ENCODE measurements around the gene NTM. TPM values are rescaled to one million over a fixed set of nuclear protein-coding genes. Genes with fewer than 3 reads are reported as not detected.

Gene NTM
- total RNA-seq, 2 donors from 2014 or later = not detected

DNA sequence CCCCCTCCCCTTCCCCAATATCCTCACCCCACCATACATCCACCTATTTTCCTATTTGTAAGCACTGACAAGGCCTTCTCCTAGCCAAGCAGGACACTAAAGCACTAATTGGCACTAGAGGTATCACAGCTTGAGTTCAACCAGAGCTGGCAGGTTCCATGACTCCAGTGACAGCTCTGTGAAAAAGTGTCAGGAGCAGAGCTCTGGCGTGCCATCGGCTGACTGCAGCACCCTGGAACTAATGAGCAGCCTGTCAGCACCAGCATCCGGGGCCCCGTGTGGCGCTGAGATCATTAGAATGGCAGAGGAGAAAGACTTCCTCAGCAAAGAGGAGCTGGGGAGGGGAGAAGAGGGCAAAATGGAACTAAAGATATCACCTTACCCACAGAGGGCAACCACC lies 847.4 kb downstream of the NTM start:
- H3K4me3 Mint-ChIP-seq = no peak overlapping the region
- ATAC-seq = no peak
- DNase-seq = no peak
- peaks cover 2% of the 10 kb centered on the region for H3K4me1 Mint-ChIP-seq
- no peaks in the 10 kb centered on the region for H3K27me3 Mint-ChIP-seq
- H3K27ac Mint-ChIP-seq = no peak overlapping the region
- H3K36me3 Mint-ChIP-seq (ENCODE audit: low read depth) = no peaks in the 10 kb centered on the region
- H3K9me3 ChIP-seq (ENCODE audit: control insufficient read depth, low read length, poor library complexity, severe bottlenecking) = no peaks in the 10 kb centered on the region

GRCh38 chr11:132220474-132220873 lies 850.1 kb downstream of the NTM start:
- no peak for DNase-seq
- no peaks in the 10 kb centered on the region for H3K9me3 ChIP-seq (ENCODE audit: control insufficient read depth, low read length, poor library complexity, severe bottlenecking)
- H3K4me3 Mint-ChIP-seq = no peak overlapping the region
- H3K4me1 Mint-ChIP-seq = peaks cover 2% of the 10 kb centered on the region
- no peaks in the 10 kb centered on the region for H3K36me3 Mint-ChIP-seq (ENCODE audit: low read depth)
- no peak for ATAC-seq
- no peaks in the 10 kb centered on the region for H3K27me3 Mint-ChIP-seq
- no peak overlapping the region for H3K27ac Mint-ChIP-seq

DNA sequence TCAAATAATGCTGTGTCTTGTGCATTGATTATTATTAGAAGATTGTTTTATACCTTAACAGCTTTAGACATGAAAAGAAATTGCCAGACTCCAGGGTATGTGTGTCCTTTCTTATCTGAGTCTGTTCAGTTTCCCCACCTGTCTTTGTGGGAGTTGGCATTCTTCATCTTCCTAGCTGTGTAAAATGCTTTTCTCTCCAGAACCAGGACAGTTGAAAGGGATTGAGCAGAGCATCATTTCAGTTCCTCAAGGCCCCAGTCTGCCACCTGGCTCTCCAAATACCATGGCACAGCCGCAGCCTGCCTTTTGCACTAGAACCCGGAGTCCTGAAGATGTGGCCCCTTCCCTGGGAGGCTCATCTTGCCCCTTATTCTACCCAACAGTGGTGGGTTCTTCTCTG lies 851.9 kb downstream of the NTM start:
- Mint-ChIP-seq H3K36me3 (ENCODE audit: low read depth) (no peaks in the 10 kb centered on the region), H3K27me3 (no peaks in the 10 kb centered on the region), H3K4me1 (peaks cover 2% of the 10 kb centered on the region), H3K4me3 (no peak overlapping the region), H3K27ac (no peak overlapping the region)
- DNase-seq = no peak
- no peaks in the 10 kb centered on the region for H3K9me3 ChIP-seq (ENCODE audit: control insufficient read depth, low read length, poor library complexity, severe bottlenecking)
- no peak for ATAC-seq

GRCh38 chr11:132226522-132226921 lies 856.1 kb downstream of the NTM start:
- no peaks in the 10 kb centered on the region for H3K27me3 Mint-ChIP-seq
- no peak for DNase-seq
- H3K4me3 Mint-ChIP-seq = no peak overlapping the region
- no peaks in the 10 kb centered on the region for H3K36me3 Mint-ChIP-seq (ENCODE audit: low read depth)
- no peaks in the 10 kb centered on the region for H3K9me3 ChIP-seq (ENCODE audit: control insufficient read depth, low read length, poor library complexity, severe bottlenecking)
- ATAC-seq = no peak
- H3K4me1 Mint-ChIP-seq = peaks cover 2% of the 10 kb centered on the region
- H3K27ac Mint-ChIP-seq = no peak overlapping the region

DNA sequence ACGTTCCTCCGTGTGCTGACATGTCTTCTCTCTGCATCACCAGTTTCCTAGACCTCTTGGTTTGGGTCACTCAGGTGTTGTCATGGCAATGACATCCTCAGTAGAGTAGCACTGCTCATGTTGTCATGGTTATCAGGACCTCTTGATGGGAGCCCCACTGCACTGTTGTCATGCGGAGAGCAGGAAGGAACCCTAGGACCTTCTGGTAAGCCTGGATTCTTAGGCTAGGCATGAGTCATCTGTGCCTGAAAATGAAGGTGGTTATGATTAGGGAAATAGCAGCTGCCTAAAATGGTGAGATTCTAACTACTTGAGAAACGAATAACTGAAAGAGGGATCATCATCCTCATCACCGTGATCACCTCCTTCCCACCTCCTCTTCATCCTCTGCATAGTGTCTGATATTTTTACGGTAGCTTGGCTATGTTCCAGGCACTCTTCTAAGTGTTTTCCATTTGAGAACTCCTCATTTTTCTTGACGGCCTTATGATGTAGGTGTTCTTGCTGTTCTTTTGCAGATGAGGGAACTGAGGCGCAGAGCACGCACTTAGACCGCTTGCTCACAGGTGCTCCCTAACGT lies 858.4 kb downstream of the NTM start:
- ATAC-seq = no peak
- Mint-ChIP-seq H3K36me3 (ENCODE audit: low read depth) (no peaks in the 10 kb centered on the region), H3K27me3 (no peaks in the 10 kb centered on the region)

GRCh38 chr11:132231656-132232347 lies 861.4 kb downstream of the NTM start:
- DNase-seq = no peak
- no peak overlapping the region for H3K4me3 Mint-ChIP-seq
- no peak for ATAC-seq
- H3K27ac Mint-ChIP-seq = no peak overlapping the region
- no peaks in the 10 kb centered on the region for H3K9me3 ChIP-seq (ENCODE audit: control insufficient read depth, low read length, poor library complexity, severe bottlenecking)
- H3K4me1 Mint-ChIP-seq = no peaks in the 10 kb centered on the region
- peaks cover 5% of the 10 kb centered on the region for H3K27me3 Mint-ChIP-seq
- no peaks in the 10 kb centered on the region for H3K36me3 Mint-ChIP-seq (ENCODE audit: low read depth)

More for the DNA sequence above, 858.4 kb downstream of the NTM start:
- H3K27ac Mint-ChIP-seq = no peak overlapping the region
- H3K4me3 Mint-ChIP-seq = no peak overlapping the region
- no peaks in the 10 kb centered on the region for H3K4me1 Mint-ChIP-seq
- no peaks in the 10 kb centered on the region for H3K9me3 ChIP-seq (ENCODE audit: control insufficient read depth, low read length, poor library complexity, severe bottlenecking)
- DNase-seq = no peak

DNA sequence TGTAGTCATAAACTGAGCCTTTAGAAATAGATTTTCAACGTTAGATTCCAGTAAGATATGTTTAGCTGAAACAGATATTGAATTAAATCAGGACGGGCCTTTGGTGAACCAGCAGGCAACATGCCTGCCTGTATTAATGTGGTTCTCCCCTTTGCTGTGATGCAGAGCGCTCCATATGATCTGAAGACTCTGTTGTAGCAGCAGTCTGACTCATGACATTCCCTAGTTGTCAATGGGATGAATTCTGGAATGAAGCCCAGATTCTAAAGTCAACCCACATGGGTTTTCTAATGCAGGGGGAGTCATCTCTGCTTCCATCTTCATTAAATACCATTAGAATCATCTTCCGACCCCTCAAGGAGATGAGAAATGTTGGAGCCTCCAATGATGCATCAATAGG lies 864.5 kb downstream of the NTM start:
- DNase-seq (no peak), ATAC-seq (no peak)
- Mint-ChIP-seq H3K4me1 (no peaks in the 10 kb centered on the region), H3K27ac (no peak overlapping the region), H3K27me3 (peaks cover 11% of the 10 kb centered on the region), H3K4me3 (no peak overlapping the region), H3K36me3 (ENCODE audit: low read depth) (no peaks in the 10 kb centered on the region)
- H3K9me3 ChIP-seq (ENCODE audit: control insufficient read depth, low read length, poor library complexity, severe bottlenecking) = no peaks in the 10 kb centered on the region

DNA sequence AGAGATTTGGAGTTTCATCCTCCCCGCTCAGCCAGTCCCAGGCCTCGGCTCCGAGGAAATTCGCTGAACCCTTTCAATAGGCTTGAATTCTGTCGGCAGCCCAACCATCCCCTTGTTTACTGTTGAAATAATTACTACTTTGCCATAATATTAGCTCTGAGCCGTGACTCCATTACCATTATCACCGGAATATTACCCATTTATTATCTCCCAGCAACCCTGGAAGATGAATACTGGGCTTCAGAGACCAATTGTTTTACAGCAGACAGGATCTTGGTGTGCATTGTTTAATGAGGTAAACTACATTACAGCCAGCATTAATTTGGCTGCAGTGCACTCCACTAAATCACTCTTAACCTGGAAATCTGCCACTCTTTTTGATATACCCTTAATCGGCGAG lies 867.4 kb downstream of the NTM start:
- no peaks in the 10 kb centered on the region for H3K4me1 Mint-ChIP-seq
- no peak overlapping the region for H3K27ac Mint-ChIP-seq
- ATAC-seq = no peak
- no peaks in the 10 kb centered on the region for H3K9me3 ChIP-seq (ENCODE audit: control insufficient read depth, low read length, poor library complexity, severe bottlenecking)
- peaks cover 20% of the 10 kb centered on the region for H3K27me3 Mint-ChIP-seq
- no peak overlapping the region for H3K4me3 Mint-ChIP-seq
- DNase-seq = no peak
- H3K36me3 Mint-ChIP-seq (ENCODE audit: low read depth) = no peaks in the 10 kb centered on the region

DNA sequence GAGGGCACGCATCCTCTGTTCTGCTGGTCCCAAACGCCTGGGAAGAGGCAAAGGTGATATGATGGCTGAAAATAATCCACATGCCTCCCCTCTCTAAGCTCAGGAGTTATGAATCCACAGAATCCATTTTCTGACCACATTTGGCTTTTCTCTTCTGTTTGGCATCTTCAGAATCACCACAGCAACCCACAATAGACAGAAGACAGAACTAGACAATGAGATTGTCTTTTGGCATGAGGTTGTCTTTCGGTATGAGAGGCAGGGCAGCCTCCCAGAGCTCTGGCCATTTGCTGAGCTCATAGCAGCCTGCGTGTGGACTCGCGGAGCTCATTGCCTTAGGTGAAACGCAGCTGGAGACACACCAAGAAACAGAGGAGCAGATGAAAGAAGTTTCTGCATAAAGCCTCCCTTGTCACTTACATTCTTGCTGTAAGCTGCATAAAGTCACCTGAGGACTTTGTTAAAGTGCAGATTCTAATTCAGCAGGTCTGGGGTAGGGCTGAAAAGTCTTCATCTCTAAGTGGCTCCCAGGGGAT lies 868.0 kb downstream of the NTM start:
- H3K36me3 Mint-ChIP-seq (ENCODE audit: low read depth) = no peaks in the 10 kb centered on the region
- no peak overlapping the region for H3K4me3 Mint-ChIP-seq
- H3K4me1 Mint-ChIP-seq = no peaks in the 10 kb centered on the region
- no peak overlapping the region for H3K27ac Mint-ChIP-seq
- no peak for ATAC-seq
- DNase-seq = no peak
- H3K27me3 Mint-ChIP-seq = peaks cover 20% of the 10 kb centered on the region
- no peaks in the 10 kb centered on the region for H3K9me3 ChIP-seq (ENCODE audit: control insufficient read depth, low read length, poor library complexity, severe bottlenecking)

- DNase-seq = no peak
- no peaks in the 10 kb centered on the region for H3K9me3 ChIP-seq (ENCODE audit: control insufficient read depth, low read length, poor library complexity, severe bottlenecking)
- Mint-ChIP-seq H3K27ac (no peak overlapping the region), H3K4me1 (no peaks in the 10 kb centered on the region), H3K36me3 (ENCODE audit: low read depth) (no peaks in the 10 kb centered on the region), H3K4me3 (no peak overlapping the region), H3K27me3 (peaks cover 29% of the 10 kb centered on the region)
- no peak for ATAC-seq
Measured at GRCh38 chr11:132240374-132240773, 870.0 kb downstream of the NTM start.

GRCh38 chr11:132242632-132243031 lies 872.2 kb downstream of the NTM start:
- H3K27me3 Mint-ChIP-seq = peaks cover 24% of the 10 kb centered on the region
- no peaks in the 10 kb centered on the region for H3K36me3 Mint-ChIP-seq (ENCODE audit: low read depth)

DNA sequence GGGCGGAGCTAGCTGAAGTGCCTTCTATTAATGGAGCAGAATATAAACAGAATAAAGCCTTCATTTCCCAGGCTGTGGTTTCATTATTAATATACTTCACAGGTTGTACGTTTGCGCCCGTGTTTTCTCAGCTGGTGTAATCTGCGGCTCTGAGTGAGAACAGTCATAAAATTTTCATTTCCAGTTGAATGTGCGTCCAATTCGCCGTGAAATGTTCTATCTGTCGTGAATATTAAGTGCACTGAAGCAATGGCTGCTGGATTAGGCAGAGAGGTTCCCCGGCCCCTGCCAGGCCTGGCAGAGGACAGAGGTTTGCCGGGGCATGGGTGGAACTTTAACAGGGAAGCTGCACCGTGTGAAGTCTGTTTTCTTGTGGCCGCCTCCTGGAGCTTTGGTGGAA lies 874.4 kb downstream of the NTM start:
- DNase-seq (no peak), ATAC-seq (no peak)
- Mint-ChIP-seq H3K4me3 (no peak overlapping the region), H3K27ac (no peak overlapping the region), H3K36me3 (ENCODE audit: low read depth) (no peaks in the 10 kb centered on the region), H3K4me1 (no peaks in the 10 kb centered on the region), H3K27me3 (peaks cover 18% of the 10 kb centered on the region)
- H3K9me3 ChIP-seq (ENCODE audit: control insufficient read depth, low read length, poor library complexity, severe bottlenecking) = no peaks in the 10 kb centered on the region

More at GRCh38 chr11:132242632-132243031, 872.2 kb downstream of the NTM start:
- Mint-ChIP-seq H3K4me1 (no peaks in the 10 kb centered on the region), H3K27ac (no peak overlapping the region), H3K4me3 (no peak overlapping the region)
- no peak for ATAC-seq
- no peak for DNase-seq
- no peaks in the 10 kb centered on the region for H3K9me3 ChIP-seq (ENCODE audit: control insufficient read depth, low read length, poor library complexity, severe bottlenecking)

DNA sequence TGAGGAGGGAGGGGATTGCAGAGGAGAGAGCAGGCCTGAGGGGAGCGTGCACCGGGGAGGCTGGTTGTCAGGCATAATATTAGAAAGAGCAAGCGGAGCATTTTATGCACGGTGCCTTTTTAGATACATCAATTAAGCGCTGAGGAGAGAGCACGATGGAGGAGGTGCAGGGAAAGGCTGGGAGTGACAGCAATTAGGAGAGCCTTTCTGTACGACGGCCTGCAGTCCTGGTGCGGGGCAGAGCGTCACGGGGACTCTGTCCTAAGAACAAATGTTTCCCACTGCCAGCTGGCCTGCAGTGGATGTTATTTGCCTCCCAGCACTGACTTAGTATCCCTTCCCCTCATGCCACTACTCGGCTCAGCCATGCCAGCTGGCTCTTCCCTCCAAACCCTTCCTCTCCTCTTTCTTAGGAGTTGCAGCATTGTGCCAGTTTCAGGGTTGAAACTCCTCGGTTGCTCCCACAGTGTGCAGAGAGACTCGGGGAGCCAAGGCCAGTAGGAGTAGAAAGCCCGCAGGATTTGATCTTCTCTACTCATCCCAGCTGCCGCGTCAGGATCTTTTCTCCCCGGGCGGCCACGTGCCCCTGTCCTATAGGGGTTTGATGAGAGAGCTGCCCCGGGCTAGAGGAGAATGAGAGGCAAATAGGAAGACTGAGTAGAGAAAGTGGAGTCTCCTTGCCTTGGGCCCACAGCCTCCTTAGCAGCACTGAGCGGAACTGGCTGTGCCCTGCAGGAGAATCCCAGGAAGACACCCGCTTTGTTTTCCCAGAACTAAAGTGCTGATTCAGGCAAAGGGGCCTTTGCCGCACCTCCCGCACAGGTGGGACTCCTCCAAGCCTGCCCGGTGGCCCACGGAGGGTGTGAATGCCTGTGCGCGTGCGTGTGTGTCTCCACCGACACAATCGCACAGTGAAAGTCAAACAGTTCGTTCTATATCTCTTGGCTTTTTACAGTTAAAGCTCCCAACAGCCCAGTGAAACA lies 875.3 kb downstream of the NTM start:
- no peaks in the 10 kb centered on the region for H3K36me3 Mint-ChIP-seq (ENCODE audit: low read depth)
- no peaks in the 10 kb centered on the region for H3K4me1 Mint-ChIP-seq
- no peak overlapping the region for H3K27ac Mint-ChIP-seq
- no peak overlapping the region for H3K4me3 Mint-ChIP-seq
- peaks cover 18% of the 10 kb centered on the region for H3K27me3 Mint-ChIP-seq
- no peaks in the 10 kb centered on the region for H3K9me3 ChIP-seq (ENCODE audit: control insufficient read depth, low read length, poor library complexity, severe bottlenecking)
- ATAC-seq = no peak
- no peak for DNase-seq

All from T-helper 17 cell (primary cell).